Measurements from ENCODE around the gene SHISAL1. TPM values are rescaled to one million over a fixed set of nuclear protein-coding genes. Genes with fewer than 3 reads are reported as not detected.

The SHISAL1 gene
- total RNA-seq, 1 donor from 2014 or later: 2.8 TPM

DNA sequence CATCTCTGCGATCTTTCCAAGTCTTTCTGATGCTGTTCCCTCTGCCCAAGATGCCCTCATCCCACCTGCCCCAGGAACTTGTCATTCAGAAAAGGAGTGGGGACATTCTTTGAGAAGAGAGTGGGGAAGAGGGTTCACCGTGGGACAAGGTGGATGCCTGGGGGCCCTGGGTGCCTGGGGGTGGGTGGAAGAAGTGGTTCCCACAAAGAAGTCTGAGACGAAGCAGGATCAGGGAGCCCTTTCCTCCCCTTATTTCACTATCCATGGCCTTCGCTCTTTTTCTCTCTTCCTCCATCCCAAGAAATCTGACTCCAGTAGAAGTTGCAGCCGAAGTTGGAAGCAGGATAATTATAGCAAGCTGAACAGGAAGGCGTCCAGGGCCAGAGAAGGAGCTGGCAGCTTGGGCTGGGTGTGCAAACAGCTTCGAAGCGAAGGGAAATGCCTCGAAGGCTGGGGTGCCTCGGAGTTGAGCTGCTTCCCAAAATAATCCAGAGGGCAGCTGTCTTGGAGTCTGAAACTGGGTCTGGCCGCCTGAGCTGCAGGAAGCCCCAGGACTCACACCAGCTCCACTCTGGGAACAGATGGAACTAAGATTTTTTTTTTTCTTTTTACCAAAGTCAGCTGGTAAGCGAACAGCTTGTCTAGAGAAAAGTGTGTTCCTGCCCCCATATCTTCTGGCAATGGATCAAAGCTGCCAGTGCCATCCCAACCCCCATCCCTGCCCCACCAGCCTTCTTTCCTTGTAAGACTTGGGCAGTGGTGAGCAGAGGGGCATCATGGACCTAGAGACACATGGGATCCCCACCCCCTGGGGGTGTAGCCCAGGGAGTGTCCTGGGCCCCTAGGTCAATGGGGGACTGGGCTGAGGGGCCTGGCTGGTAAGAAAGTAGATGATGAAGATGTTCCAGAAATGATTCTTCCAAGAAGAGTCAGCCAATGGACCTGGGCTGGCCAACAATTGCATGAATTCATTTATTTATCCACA lies 100.5 kb downstream of the SHISAL1 start:
- Mint-ChIP-seq H3K4me3 (no peak overlapping the region), H3K9me3 (peaks cover 15% of the 10 kb centered on the region), H3K36me3 (no peaks in the 10 kb centered on the region), H3K27me3 (peaks cover 16% of the 10 kb centered on the region), H3K4me1 (ENCODE audit: unreplicated experiment) (peaks cover 11% of the 10 kb centered on the region), H3K27ac (peak overlapping the region; percentile 32)
- DNase-seq (ENCODE audit: extremely low spot score, unreplicated experiment): peak; percentile 62
- TF ChIP-seq, protein P1, sequence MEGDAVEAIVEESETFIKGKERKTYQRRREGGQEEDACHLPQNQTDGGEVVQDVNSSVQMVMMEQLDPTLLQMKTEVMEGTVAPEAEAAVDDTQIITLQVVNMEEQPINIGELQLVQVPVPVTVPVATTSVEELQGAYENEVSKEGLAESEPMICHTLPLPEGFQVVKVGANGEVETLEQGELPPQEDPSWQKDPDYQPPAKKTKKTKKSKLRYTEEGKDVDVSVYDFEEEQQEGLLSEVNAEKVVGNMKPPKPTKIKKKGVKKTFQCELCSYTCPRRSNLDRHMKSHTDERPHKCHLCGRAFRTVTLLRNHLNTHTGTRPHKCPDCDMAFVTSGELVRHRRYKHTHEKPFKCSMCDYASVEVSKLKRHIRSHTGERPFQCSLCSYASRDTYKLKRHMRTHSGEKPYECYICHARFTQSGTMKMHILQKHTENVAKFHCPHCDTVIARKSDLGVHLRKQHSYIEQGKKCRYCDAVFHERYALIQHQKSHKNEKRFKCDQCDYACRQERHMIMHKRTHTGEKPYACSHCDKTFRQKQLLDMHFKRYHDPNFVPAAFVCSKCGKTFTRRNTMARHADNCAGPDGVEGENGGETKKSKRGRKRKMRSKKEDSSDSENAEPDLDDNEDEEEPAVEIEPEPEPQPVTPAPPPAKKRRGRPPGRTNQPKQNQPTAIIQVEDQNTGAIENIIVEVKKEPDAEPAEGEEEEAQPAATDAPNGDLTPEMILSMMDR (conservative IDR thresholded peaks at IDR 0.05): no peak

DNA sequence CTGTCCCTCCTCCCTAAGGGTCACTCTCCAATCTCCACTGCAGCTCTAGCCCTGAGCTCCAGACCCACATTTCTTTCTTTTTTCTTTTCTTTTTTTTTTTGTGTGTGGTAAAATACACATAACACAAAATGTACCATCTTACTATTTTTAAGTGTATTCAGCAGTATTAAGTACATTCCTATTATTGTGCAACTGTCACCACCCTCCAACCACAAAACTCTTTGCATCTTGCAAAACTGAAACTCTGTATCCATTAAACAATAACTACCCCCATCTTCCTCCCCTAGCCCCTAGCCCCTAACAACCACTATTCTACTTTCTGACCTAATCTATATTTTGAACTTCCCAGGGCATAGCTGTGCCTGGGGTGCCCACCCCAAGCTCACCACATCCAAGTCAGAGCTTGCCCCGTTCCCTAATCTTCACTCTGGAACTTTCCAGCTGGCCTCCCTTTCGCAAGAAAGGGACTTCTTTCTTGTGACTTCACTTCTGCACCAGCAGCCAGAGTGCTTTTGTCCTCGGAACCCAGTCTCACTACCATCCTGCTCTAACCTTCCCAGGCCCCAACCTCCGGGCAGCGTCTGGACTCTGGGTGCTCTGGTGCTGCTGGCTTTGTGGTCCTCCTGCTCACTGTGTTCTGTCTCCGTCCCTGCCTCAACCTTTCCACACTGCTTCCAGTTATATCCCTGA lies 101.3 kb downstream of the SHISAL1 start:
- TF ChIP-seq, protein P1 (conservative IDR thresholded peaks at IDR 0.05): no peak
- Mint-ChIP-seq H3K36me3 (no peaks in the 10 kb centered on the region), H3K27me3 (peaks cover 16% of the 10 kb centered on the region), H3K9me3 (peaks cover 15% of the 10 kb centered on the region), H3K27ac (no peak overlapping the region), H3K4me3 (no peak overlapping the region), H3K4me1 (ENCODE audit: unreplicated experiment) (peaks cover 11% of the 10 kb centered on the region)
- no peak for DNase-seq (ENCODE audit: extremely low spot score, unreplicated experiment)

DNA sequence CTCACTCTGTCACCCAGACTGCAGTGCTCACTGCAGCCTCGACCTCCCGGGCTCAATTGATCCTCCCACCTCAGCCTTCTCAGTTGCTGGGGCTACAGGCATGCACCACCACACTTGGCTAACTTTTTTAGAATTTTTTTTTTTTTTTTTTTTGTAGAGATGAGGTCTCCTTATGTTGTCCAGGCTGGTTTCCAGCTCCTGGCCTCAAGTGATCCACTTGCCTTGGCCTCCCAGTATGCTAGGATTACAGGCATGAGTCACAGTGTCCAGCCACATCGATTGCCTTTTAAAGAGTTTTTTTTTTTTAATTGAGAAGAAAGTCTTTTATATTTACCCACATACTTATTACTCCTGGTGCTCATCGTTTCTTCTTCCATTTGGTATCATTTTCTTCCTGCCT lies 102.0 kb downstream of the SHISAL1 start:
- H3K36me3 Mint-ChIP-seq: no peaks in the 10 kb centered on the region
- TF ChIP-seq, protein P1 (conservative IDR thresholded peaks at IDR 0.05): no peak
- peaks cover 15% of the 10 kb centered on the region for H3K9me3 Mint-ChIP-seq

DNA sequence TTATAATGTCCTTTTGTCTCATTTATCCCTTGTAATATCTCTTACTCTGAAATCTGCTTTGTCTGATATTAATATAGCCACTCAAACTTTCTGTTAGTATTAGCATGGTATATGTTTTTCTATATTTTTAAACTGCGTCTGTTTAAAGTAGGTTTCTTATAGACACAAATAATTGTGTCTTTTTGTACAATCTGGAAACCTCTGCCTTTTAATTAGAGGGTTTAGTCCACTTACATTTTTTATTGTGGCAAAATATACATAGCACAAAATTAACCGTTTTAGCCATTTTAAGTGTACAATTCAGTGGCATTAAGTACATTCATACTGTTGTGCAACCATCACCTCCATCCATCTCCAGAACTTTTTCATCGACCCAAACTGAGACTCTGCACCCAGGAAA lies 103.4 kb downstream of the SHISAL1 start:
- peaks cover 15% of the 10 kb centered on the region for H3K9me3 Mint-ChIP-seq
- peaks cover 11% of the 10 kb centered on the region for H3K4me1 Mint-ChIP-seq (ENCODE audit: unreplicated experiment)
- H3K27ac Mint-ChIP-seq: no peak overlapping the region
- no peak for DNase-seq (ENCODE audit: extremely low spot score, unreplicated experiment)
- H3K4me3 Mint-ChIP-seq: no peak overlapping the region
- no peaks in the 10 kb centered on the region for H3K36me3 Mint-ChIP-seq
- H3K27me3 Mint-ChIP-seq: peaks cover 16% of the 10 kb centered on the region
- TF ChIP-seq, protein P1 (conservative IDR thresholded peaks at IDR 0.05): no peak

More for the DNA sequence above, 102.0 kb downstream of the SHISAL1 start:
- H3K4me1 Mint-ChIP-seq (ENCODE audit: unreplicated experiment): peaks cover 11% of the 10 kb centered on the region
- no peak overlapping the region for H3K27ac Mint-ChIP-seq
- no peak for DNase-seq (ENCODE audit: extremely low spot score, unreplicated experiment)
- no peak overlapping the region for H3K4me3 Mint-ChIP-seq
- peaks cover 16% of the 10 kb centered on the region for H3K27me3 Mint-ChIP-seq

DNA sequence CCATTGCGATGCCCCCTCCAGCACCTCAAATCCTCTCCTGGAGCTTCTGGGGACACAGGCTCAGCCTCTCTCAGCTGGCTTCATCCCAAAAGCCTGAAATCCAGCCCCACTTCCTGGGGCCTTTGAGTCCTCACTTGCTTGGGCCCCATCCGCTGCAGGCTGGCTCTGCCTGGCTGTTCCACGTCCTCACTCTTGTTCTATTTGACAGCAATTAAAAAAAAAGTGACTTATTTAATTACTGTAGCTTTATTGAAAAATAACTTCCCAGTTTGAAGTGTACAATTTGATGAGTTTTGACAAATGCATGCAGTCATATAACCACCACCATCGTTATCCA lies 104.8 kb downstream of the SHISAL1 start:
- H3K9me3 Mint-ChIP-seq: peaks cover 15% of the 10 kb centered on the region
- H3K4me3 Mint-ChIP-seq: no peak overlapping the region
- TF ChIP-seq, protein P1 (conservative IDR thresholded peaks at IDR 0.05): no peak
- no peaks in the 10 kb centered on the region for H3K36me3 Mint-ChIP-seq
- H3K4me1 Mint-ChIP-seq (ENCODE audit: unreplicated experiment): peaks cover 11% of the 10 kb centered on the region
- DNase-seq (ENCODE audit: extremely low spot score, unreplicated experiment): no peak
- no peak overlapping the region for H3K27ac Mint-ChIP-seq
- H3K27me3 Mint-ChIP-seq: peaks cover 16% of the 10 kb centered on the region
